K562 (cell line): ENCODE results near the gene ZNF837. TPM values are rescaled to one million over a fixed set of nuclear protein-coding genes. Genes with fewer than 3 reads are reported as not detected.

Source experiments
- ATAC-seq: fragments of 200-7000 bp; cut with Tn5 transposase; 3 replicates; pipeline ENCODE4 v1.9.1; 2020; ENCODE audit warnings: moderate library complexity
- BruUV-seq: library from RNA; stranded (reverse); fragments of 400-500 nt; replicated peaks from 2 replicates; lab custom pipeline; 2021; lab: Mats Ljungman, UMichigan
- CTCF ChIA-PET: fragments of 300-600 bp; formaldehyde crosslinking; extraction: SDS; loops from one replicate; lab custom pipeline; 2021; ENCODE audit warnings: low intra/inter-chr PET ratio; lab: Yijun Ruan, JAX
- POLR2A ChIA-PET: fragments of 300-600, 350-650 bp; sonication (Branson Sonifier 250); formaldehyde crosslinking; extraction: SDS; loops from one replicate; lab custom pipeline; 2021; ENCODE audit warnings: antibody characterized with exemption, inconsistent platforms; lab: Yijun Ruan, JAX
- DNase-seq, 4 experiments: peaks; one replicate each; pipeline versions ENCODE4 v3.0.0 to v3.0.0-alpha.2; 2011 to 2018; ENCODE audit warnings: low spot score in 3 of 4, mixed read lengths in 3 of 4; ENCODE audit errors: extremely low read depth in 1 of 4
- FAIRE-seq: peaks from 2 replicates; lab custom pipeline; 2011; peaks lifted over from hg19 to GRCh38; lab: Jason Lieb, UNC
- H2AFZ ChIP-seq: 2 replicates; pipeline ENCODE4 v1.6.0; 2011; ENCODE audit warnings: low read depth, low read length, control low read depth, inconsistent platforms
- H3K27ac ChIP-seq: fragments of 200-600 bp; 3 replicates; pipeline ENCODE4 v1.8.0; 2011; ENCODE audit warnings: low read depth, mild to moderate bottlenecking, control low read depth, inconsistent platforms, low read length, moderate library complexity, mixed read lengths; ENCODE audit errors: extremely low read depth
- H3K27me3 ChIP-seq, 2 experiments: fragments of 300-600 bp in 1 of 2; 2 replicates in 1 of 2; 3 replicates in 1 of 2; pipeline versions ENCODE4 v1.6.0 to v1.8.0; 2011; ENCODE audit warnings: inconsistent platforms in 2 of 2, low read length in 2 of 2, mild to moderate bottlenecking in 1 of 2, mixed read lengths in 1 of 2, moderate library complexity in 1 of 2; ENCODE audit not compliant: control insufficient read depth in 2 of 2, insufficient read depth in 2 of 2
- H3K36me3 ChIP-seq: fragments of 300-600 bp; 3 replicates; pipeline ENCODE4 v1.8.0; 2011; ENCODE audit warnings: mild to moderate bottlenecking, low read length, inconsistent platforms; ENCODE audit not compliant: control insufficient read depth, insufficient read depth
- H3K4me1 ChIP-seq, 2 experiments: fragments of 200-600 bp in 1 of 2; replicated peaks in 1 of 2; 2 replicates in 1 of 2; 3 replicates in 1 of 2; pipeline versions ENCODE4 v1.5.1 to v1.8.0; 2011; ENCODE audit warnings: inconsistent platforms in 2 of 2, low read length in 2 of 2, mild to moderate bottlenecking in 1 of 2, mixed read lengths in 1 of 2, moderate library complexity in 1 of 2; ENCODE audit not compliant: control insufficient read depth in 2 of 2, insufficient read depth in 2 of 2
- H3K4me2 ChIP-seq: 2 replicates; pipeline ENCODE4 v1.6.1; 2011; ENCODE audit warnings: low read length, control low read depth, inconsistent platforms, mixed read lengths; ENCODE audit not compliant: insufficient read depth
- H3K4me3 ChIP-seq: fragments of 200-600 bp; sonication (generic), shearing (Covaris generic); 2 replicates; pipeline ENCODE4 v1.5.1; 2016; ENCODE audit warnings: control low read depth, inconsistent platforms
- H3K79me2 ChIP-seq: fragments of 200-600 bp; 3 replicates; pipeline ENCODE4 v1.8.0; 2011; ENCODE audit warnings: low read length, inconsistent platforms; ENCODE audit not compliant: control insufficient read depth, insufficient read depth
- H3K9ac ChIP-seq, 2 experiments: 2 replicates each; pipeline versions ENCODE4 v1.6.0 to v1.6.1; 2011; ENCODE audit warnings: low read depth in 2 of 2, low read length in 2 of 2, control low read depth in 1 of 2, inconsistent platforms in 1 of 2, mild to moderate bottlenecking in 1 of 2, mixed read lengths in 1 of 2; ENCODE audit not compliant: insufficient read depth in 1 of 2
- H3K9me1 ChIP-seq: one replicate; pipeline ENCODE4 v1.6.0; 2011; ENCODE audit warnings: inconsistent platforms, mild to moderate bottlenecking, low read length, moderate library complexity; ENCODE audit not compliant: control insufficient read depth, insufficient read depth
- H3K9me3 ChIP-seq: replicated peaks from 2 replicates; pipeline ENCODE4 v1.5.1; 2011; ENCODE audit warnings: low read depth, low read length, inconsistent platforms; ENCODE audit not compliant: control insufficient read depth, insufficient read depth
- H4K20me1 ChIP-seq: replicated peaks from 2 replicates; pipeline ENCODE4 v1.6.1; 2011; ENCODE audit warnings: low read length, inconsistent platforms, mixed read lengths; ENCODE audit not compliant: control insufficient read depth, insufficient read depth
- DIDO1 ChIP-seq: fragments of 450-650 bp; IDR thresholded peaks from 2 replicates; pipeline ENCODE4 v1.6.1; 2016; ENCODE audit warnings: low read depth, missing biosample characterization, missing genetic modification characterization
- ELK3 ChIP-seq: fragments of 450-650 bp; formaldehyde crosslinking; IDR thresholded peaks from 2 replicates; pipeline ENCODE4 v1.4.0; 2020; ENCODE audit warnings: mild to moderate bottlenecking
- ESRRB ChIP-seq: fragments of 250-450 bp; sonication (Bioruptor Pico); IDR thresholded peaks from 2 replicates; pipeline ENCODE4 v1.5.0; 2020; ENCODE audit warnings: mild to moderate bottlenecking, moderate library complexity, borderline replicate concordance
- EZH2 ChIP-seq: IDR thresholded peaks from 2 replicates; pipeline ENCODE4 v1.6.1; 2012; ENCODE audit warnings: low read depth, mild to moderate bottlenecking, inconsistent platforms, low read length, borderline replicate concordance
- FOXP1 ChIP-seq: sonication (generic); formaldehyde crosslinking; IDR thresholded peaks from 2 replicates; pipeline ENCODE4 v1.8.0; 2022; ENCODE audit warnings: mild to moderate bottlenecking, missing genetic modification reagents
- GABPB2 ChIP-seq: fragments of 250-450 bp; sonication (Bioruptor Pico); conservative IDR thresholded peaks from 2 replicates; pipeline ENCODE4 v1.5.1; 2021; ENCODE audit warnings: mild to moderate bottlenecking
- HNRNPL ChIP-seq: fragments of 200-400 bp; formaldehyde crosslinking; IDR thresholded peaks from 2 replicates; pipeline ENCODE4 v1.6.1; 2017; ENCODE audit warnings: low read depth, mild to moderate bottlenecking, low read length
- HSF4 ChIP-seq: fragments of 250-450 bp; sonication (Bioruptor Pico); IDR thresholded peaks from 2 replicates; pipeline ENCODE4 v2.1.2; 2022; ENCODE audit warnings: mild to moderate bottlenecking, moderate library complexity, borderline replicate concordance
- MAFG ChIP-seq: fragments of 450-650 bp; conservative IDR thresholded peaks from 2 replicates; pipeline ENCODE4 v1.6.1; 2016; ENCODE audit warnings: missing genetic modification characterization, missing compliant biosample characterization
- NELFE ChIP-seq: IDR thresholded peaks from 2 replicates; pipeline ENCODE4 v1.6.1; 2011; ENCODE audit warnings: mild to moderate bottlenecking; ENCODE audit not compliant: insufficient read depth, insufficient read length
- POLR2G ChIP-seq: fragments of 200-400 bp; formaldehyde crosslinking; IDR thresholded peaks from 2 replicates; pipeline ENCODE4 v1.6.1; 2017; ENCODE audit warnings: low read depth, mild to moderate bottlenecking, antibody characterized with exemption, low read length, moderate library complexity
- RBBP5 ChIP-seq: fragments of 200-600 bp; sonication (generic); IDR thresholded peaks from 2 replicates; pipeline ENCODE4 v1.6.1; 2012; ENCODE audit warnings: borderline replicate concordance, mild to moderate bottlenecking, low read length, control low read depth, inconsistent platforms; ENCODE audit not compliant: insufficient read depth, poor library complexity, severe bottlenecking
- SIRT6 ChIP-seq: IDR thresholded peaks from one replicate; pipeline ENCODE4 v1.6.1; 2012; ENCODE audit warnings: low read depth, mild to moderate bottlenecking, control low read depth, inconsistent platforms, low read length, moderate library complexity
- SMAD4 ChIP-seq: fragments of 250-450 bp; sonication (Bioruptor Pico); conservative IDR thresholded peaks from 2 replicates; pipeline ENCODE4 v1.8.0; 2021; ENCODE audit warnings: inconsistent platforms, mild to moderate bottlenecking, moderate library complexity
- SUPT5H ChIP-seq: fragments of 450-650 bp; IDR thresholded peaks from 2 replicates; pipeline ENCODE4 v1.6.1; 2016
- TEAD4 ChIP-seq, 2 experiments: sonication (generic) in 1 of 2; formaldehyde crosslinking in 1 of 2; IDR thresholded peaks; 2 replicates each; pipeline versions ENCODE4 v1.6.1 to v1.8.0; 2012 to 2022; ENCODE audit warnings: borderline replicate concordance in 1 of 2, inconsistent platforms in 1 of 2, low read length in 1 of 2, mild to moderate bottlenecking in 1 of 2, missing genetic modification reagents in 1 of 2
- ZBTB33 ChIP-seq: sonication (generic); formaldehyde crosslinking; IDR thresholded peaks from 2 replicates; pipeline ENCODE4 v1.8.1; 2023; ENCODE audit warnings: mild to moderate bottlenecking, missing genetic modification reagents
- ZEB2 ChIP-seq: fragments of 450-650 bp; IDR thresholded peaks from 2 replicates; pipeline ENCODE4 v1.6.1; 2016
- ZNF274 ChIP-seq: IDR thresholded peaks from 2 replicates; pipeline ENCODE4 v1.6.1; 2011; ENCODE audit warnings: low read depth, mild to moderate bottlenecking, low read length, moderate library complexity, borderline replicate concordance
- ZNF354B ChIP-seq: fragments of 250-450 bp; sonication (Bioruptor Pico); IDR thresholded peaks from 2 replicates; pipeline ENCODE4 v1.4.0; 2020
- WGBS: fragments of 100-300 bp; shearing (Covaris generic); methylation state at CpG from one replicate; pipeline ENCODE4 v1.1.6; 2016; ENCODE audit warnings: low coverage, mixed read lengths; ENCODE audit not compliant: insufficient coverage; ENCODE audit errors: missing lambda C conversion rate; 5-methylcytosine and 5-hydroxymethylcytosine counted together
- in situ Hi-C: fragments of 300-500 bp; cut with MboI; formaldehyde crosslinking; loops from 4 replicates; pipeline ENCODE4 v1.15.0; 2018; ENCODE audit warnings: inconsistent platforms, mixed read lengths
- intact Hi-C: fragments of 100-400 bp; cut with micrococcal nuclease; formaldehyde crosslinking; loops from 2 replicates; pipeline ENCODE4 v1.14.2; 2022
- polyA plus RNA-seq, 8 experiments: library from polyadenylated mRNA; depleted of rRNA in 4 of 8; stranded (reverse) in 5 of 8; unstranded in 3 of 8; fragments of >200 nt; fragmentation: Nextera tagmentation in 2 of 8; fragmentation: Illumina TruSeq in 1 of 8; extraction: Ambion mirVana in 2 of 8; extraction: Trizol in 1 of 8; gene quantifications; 2 replicates each; pipeline versions ENCODE4 v1.2.1 to v1.2.3, GENCODE V29; 2011 to 2014; ENCODE audit warnings: inconsistent platforms in 1 of 8, missing spikeins in 1 of 8
- total RNA-seq, 7 experiments: library from RNA; depleted of rRNA in 6 of 7; stranded (reverse); fragments of >200 nt in 6 of 7; fragmentation: Illumina TruSeq in 2 of 7; extraction: Trizol in 2 of 7; gene quantifications; 2 replicates each; pipeline versions ENCODE4 v1.2.1 to v1.2.3, GENCODE V29; 2011 to 2021; ENCODE audit warnings: low replicate concordance in 1 of 7

The ZNF837 gene
- total and polyA plus RNA-seq, 9 of the 15 experiments (the other 6 are each of a cell fraction or from before 2014, with no cell fraction given): 0.11 to 2.1 (median 0.57) TPM; not detected in 4

DNA sequence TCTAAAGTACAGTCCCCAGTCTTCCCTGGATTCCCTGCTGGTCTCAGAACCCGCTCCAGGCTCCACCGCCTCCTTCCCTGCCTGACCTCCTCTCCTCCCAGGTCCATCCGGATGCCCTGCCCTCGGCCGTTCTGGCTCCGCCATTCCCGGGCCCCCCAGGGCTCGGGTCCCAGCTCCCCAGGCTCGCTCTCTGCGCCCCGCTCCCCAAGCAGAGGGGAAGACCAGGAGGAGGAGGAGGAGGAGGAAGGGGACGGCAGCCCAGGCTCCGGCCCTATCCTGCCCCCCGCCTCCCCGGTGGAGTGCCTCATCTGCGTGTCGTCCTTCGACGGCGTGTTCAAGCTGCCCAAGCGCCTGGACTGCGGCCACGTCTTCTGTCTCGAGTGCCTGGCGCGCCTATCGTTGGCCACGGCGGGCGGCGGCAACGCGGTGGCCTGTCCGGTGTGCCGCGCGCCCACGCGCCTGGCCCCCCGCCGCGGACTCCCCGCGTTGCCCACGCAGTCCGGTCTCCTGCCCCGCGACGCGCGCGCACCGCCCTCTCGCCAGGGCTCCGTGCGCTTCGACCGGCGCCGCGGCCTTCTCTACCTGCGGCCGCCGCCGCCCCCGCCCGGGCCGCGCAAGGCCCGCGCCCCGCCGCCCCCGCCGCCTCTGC, 15.3 kb upstream of the ZNF837 start:
- FAIRE-seq (no peak), ATAC-seq (peak; percentile 1; the same call in 1 of the 3 replicates), DNase-seq (peak in 2 of 4 experiments; percentile 16 to 31)
- peaks cover 13 to 65% of the 10 kb centered on the region in 2 experiments for H3K4me1 ChIP-seq
- no peak overlapping the region for H3K27ac ChIP-seq
- no peaks in the 10 kb centered on the region for H3K27me3 ChIP-seq
- H3K4me2 ChIP-seq: no peak overlapping the region
- H3K4me3 ChIP-seq: no peak overlapping the region
- in situ Hi-C loops: no loop called here
- intact Hi-C loops: no loop called here
- H3K79me2 ChIP-seq: peaks cover 27% of the 10 kb centered on the region
- no peaks in the 10 kb centered on the region for H3K9me1 ChIP-seq
- H4K20me1 ChIP-seq: peaks cover 18% of the 10 kb centered on the region; the same call in 1 of the 2 replicates
- H3K36me3 ChIP-seq: peaks cover 46% of the 10 kb centered on the region
- no peaks in the 10 kb centered on the region for H3K9me3 ChIP-seq
- 97% methylated on average over 24 of the region's 75 CpGs for WGBS
- CTCF ChIA-PET: interaction anchor here (0.6 kb wide), 1 partner anchor 27 kb away, joined by 3 read pairs; no protein-coding TSS in a partner anchor
- POLR2A ChIA-PET: interaction anchor here (0.9 kb wide), 1 partner anchor 13 kb away, joined by 3 read pairs; the partner anchor contains the start of gene ZNF584
- no peak overlapping the region for H2AFZ ChIP-seq
- no TSS peak for BruUV-seq
- H3K9ac ChIP-seq: no peak overlapping the region
- TF ChIP-seq MAFG (tag): no peak
- TF ChIP-seq EZH2: no peak
- no peak for TF ChIP-seq SIRT6
- TF ChIP-seq ZBTB33 (CRISPR knock-in tag): peak; percentile 93
- TF ChIP-seq GABPB2 (CRISPR knock-in tag): no peak
- TF ChIP-seq ZNF354B (CRISPR knock-in tag): no peak
- TF ChIP-seq NELFE: no peak
- no peak for TF ChIP-seq SMAD4 (CRISPR knock-in tag)
- no peak for TF ChIP-seq DIDO1 (tag)
- TF ChIP-seq FOXP1 (CRISPR knock-in tag): no peak
- TF ChIP-seq SUPT5H: peak; percentile 15; the same call in 1 of the 2 replicates
- no peak for TF ChIP-seq HSF4 (CRISPR knock-in tag)
- TF ChIP-seq ZEB2: no peak
- no peak for TF ChIP-seq ESRRB (CRISPR knock-in tag)
- 0 out of 2 replicates have a peak, but pooled peaks have one; percentile 10 for TF ChIP-seq HNRNPL
- peak; percentile 71 for TF ChIP-seq POLR2G
- TF ChIP-seq ZNF274: no peak
- no peak for TF ChIP-seq ELK3 (CRISPR knock-in tag)
- peak; percentile 8 for TF ChIP-seq RBBP5
- TF ChIP-seq TEAD4 (IDR thresholded peaks at IDR 0.05; ENCODE audit: low read length): no peak
- TF ChIP-seq TEAD4 (CRISPR knock-in tag; IDR thresholded peaks at IDR 0.05; ENCODE audit: borderline replicate concordance): no peak
